Measurements from ENCODE around the gene MAP4K1.

MAP4K1 gene

GRCh38 chr19:38597075-38597474, 20.7 kb downstream of the MAP4K1 start:
- H3K9me3 ChIP-seq (ENCODE audit: control insufficient read depth, insufficient read depth, low read depth, low read length): no peaks in the 10 kb centered on the region
- H3K4me3 ChIP-seq (ENCODE audit: low read depth, low read length): no peak overlapping the region
- no peak overlapping the region for H3K27ac ChIP-seq (ENCODE audit: extremely low read depth, low read depth, low read length)
- ChIA-PET CTCF (interaction anchor here (0.7 to 2.7 kb wide), 5 partner anchors 37 to 569 kb away, joined by 3 to 11 read pairs (median 4); no protein-coding TSS in a partner anchor), POLR2A (interaction anchor here (1.3 to 5.5 kb wide), 7 partner anchors 10 to 209 kb away, joined by 6 to 84 read pairs (median 8); partner anchors contain the start of genes ACTN4, EIF3K and GGN)
- TF ChIP-seq EGR2 (tag by site-specific recombination; IDR thresholded peaks at IDR 0.05; ENCODE audit: low read depth) (peak; percentile 94), ZFHX2 (tag by site-specific recombination; conservative IDR thresholded peaks at IDR 0.05) (peak; percentile 94), ZNF169 (tag by site-specific recombination; IDR thresholded peaks at IDR 0.05) (0 out of 2 replicates have a peak, but pooled peaks have one; percentile 29), ZNF121 (tag by site-specific recombination; IDR thresholded peaks at IDR 0.05) (no peak), ZNF324 (tag by site-specific recombination; IDR thresholded peaks at IDR 0.05) (no peak), HIC1 (tag by site-specific recombination; IDR thresholded peaks at IDR 0.05) (peak; percentile 37), ZBTB7A (tag by site-specific recombination; IDR thresholded peaks at IDR 0.05; ENCODE audit: low read depth) (no peak)
- peaks cover 12% of the 10 kb centered on the region for H3K4me1 ChIP-seq (ENCODE audit: control insufficient read depth, insufficient read depth, low read length)
- H3K36me3 ChIP-seq (ENCODE audit: control insufficient read depth in 2 of 2, insufficient read depth in 1 of 2, low read length in 2 of 2): no peaks in the 10 kb centered on the region; a peak in 1 of 3 replicates

DNA sequence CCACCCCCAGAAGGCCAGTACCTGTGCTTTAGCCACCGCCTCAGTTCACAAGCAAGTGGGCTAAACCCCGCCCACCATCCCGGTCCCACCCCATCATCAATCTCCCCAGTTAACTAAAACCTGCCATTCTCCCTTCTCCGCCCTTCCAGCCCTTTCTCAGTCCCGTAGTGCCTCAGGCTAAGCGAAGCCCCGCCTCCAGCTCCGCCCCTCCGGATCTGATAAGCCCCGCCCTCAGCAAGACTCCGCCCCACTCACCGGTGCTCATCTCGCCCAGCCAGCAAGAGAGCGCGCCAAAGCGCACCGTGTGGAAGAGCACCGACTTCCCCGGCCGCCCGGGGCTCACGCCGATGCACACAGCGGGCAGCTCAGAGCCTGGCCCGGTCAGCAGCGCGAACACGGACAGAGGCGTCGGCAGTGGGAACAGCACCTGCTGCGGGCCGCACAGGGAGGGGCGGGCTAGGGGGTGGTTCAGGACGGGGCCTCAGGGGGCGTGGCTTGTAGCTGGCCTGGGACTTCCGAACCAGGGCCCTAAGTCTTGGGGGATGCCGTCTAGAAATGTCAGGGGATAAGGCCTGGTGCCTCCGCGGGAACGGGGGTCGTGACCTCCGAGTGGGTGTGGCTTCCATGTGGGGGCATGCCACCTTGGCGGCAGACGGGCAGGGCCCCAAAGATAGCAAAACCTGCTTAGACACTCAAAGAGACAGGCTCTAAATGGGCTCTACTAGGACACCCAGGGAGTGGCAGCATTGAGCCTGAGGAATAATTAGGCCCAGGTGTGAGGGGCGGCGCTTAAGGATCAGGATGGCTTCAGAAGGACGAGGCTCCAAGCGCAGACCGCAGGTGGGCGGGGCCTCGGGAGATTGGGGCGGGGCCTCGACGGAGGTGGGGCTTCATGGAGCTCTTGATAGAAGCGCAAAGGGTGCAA, 21.4 kb downstream of the MAP4K1 start:
- peak overlapping the region; percentile 49; the same call in 1 of the 2 replicates for H3K27ac ChIP-seq (ENCODE audit: extremely low read depth, low read depth, low read length)
- H3K4me3 ChIP-seq (ENCODE audit: low read depth, low read length): peak overlapping the region; percentile 42
- peaks cover 12% of the 10 kb centered on the region for H3K4me1 ChIP-seq (ENCODE audit: control insufficient read depth, insufficient read depth, low read length)
- ChIA-PET POLR2A (interaction anchor here (0.5 to 5.5 kb wide), 23 partner anchors 9 to 840 kb away, joined by 3 to 84 read pairs (median 6); partner anchors contain the start of genes ACTN4, EIF3K, GGN and PSMD8), CTCF (interaction anchor here (0.5 to 2.7 kb wide), 13 partner anchors 10 to 570 kb away, joined by 3 to 11 read pairs (median 3); no protein-coding TSS in a partner anchor)
- H3K36me3 ChIP-seq (ENCODE audit: control insufficient read depth in 2 of 2, insufficient read depth in 1 of 2, low read length in 2 of 2): peaks cover 0 to 1% of the 10 kb centered on the region in 2 experiments; a peak in 1 of 3 replicates
- no peaks in the 10 kb centered on the region for H3K9me3 ChIP-seq (ENCODE audit: control insufficient read depth, insufficient read depth, low read depth, low read length)
- no peak for TF ChIP-seq ZFP41 (tag by site-specific recombination; IDR thresholded peaks at IDR 0.05; ENCODE audit: borderline replicate concordance)
- TF ChIP-seq REPIN1 (tag by site-specific recombination; IDR thresholded peaks at IDR 0.05; ENCODE audit: low read depth): no peak
- TF ChIP-seq ZNF658 (tag by site-specific recombination; IDR thresholded peaks at IDR 0.05): no peak
- peak; percentile 12; the same call in 1 of the 2 replicates for TF ChIP-seq ZNF623 (tag by site-specific recombination; IDR thresholded peaks at IDR 0.05)
- TF ChIP-seq, protein P1, sequence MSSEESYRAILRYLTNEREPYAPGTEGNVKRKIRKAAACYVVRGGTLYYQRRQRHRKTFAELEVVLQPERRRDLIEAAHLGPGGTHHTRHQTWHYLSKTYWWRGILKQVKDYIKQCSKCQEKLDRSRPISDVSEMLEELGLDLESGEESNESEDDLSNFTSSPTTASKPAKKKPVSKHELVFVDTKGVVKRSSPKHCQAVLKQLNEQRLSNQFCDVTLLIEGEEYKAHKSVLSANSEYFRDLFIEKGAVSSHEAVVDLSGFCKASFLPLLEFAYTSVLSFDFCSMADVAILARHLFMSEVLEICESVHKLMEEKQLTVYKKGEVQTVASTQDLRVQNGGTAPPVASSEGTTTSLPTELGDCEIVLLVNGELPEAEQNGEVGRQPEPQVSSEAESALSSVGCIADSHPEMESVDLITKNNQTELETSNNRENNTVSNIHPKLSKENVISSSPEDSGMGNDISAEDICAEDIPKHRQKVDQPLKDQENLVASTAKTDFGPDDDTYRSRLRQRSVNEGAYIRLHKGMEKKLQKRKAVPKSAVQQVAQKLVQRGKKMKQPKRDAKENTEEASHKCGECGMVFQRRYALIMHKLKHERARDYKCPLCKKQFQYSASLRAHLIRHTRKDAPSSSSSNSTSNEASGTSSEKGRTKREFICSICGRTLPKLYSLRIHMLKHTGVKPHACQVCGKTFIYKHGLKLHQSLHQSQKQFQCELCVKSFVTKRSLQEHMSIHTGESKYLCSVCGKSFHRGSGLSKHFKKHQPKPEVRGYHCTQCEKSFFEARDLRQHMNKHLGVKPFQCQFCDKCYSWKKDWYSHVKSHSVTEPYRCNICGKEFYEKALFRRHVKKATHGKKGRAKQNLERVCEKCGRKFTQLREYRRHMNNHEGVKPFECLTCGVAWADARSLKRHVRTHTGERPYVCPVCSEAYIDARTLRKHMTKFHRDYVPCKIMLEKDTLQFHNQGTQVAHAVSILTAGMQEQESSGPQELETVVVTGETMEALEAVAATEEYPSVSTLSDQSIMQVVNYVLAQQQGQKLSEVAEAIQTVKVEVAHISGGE (tag by site-specific recombination; conservative IDR thresholded peaks at IDR 0.05; ENCODE audit: low read depth): no peak
- no peak for TF ChIP-seq TSHZ1 (tag by site-specific recombination; IDR thresholded peaks at IDR 0.05; ENCODE audit: borderline replicate concordance)
- no peak for TF ChIP-seq ZNF544 (tag by site-specific recombination; IDR thresholded peaks at IDR 0.05)
- no peak for TF ChIP-seq ZNF433 (tag by site-specific recombination; IDR thresholded peaks at IDR 0.05; ENCODE audit: low read depth)
- TF ChIP-seq, protein P2, sequence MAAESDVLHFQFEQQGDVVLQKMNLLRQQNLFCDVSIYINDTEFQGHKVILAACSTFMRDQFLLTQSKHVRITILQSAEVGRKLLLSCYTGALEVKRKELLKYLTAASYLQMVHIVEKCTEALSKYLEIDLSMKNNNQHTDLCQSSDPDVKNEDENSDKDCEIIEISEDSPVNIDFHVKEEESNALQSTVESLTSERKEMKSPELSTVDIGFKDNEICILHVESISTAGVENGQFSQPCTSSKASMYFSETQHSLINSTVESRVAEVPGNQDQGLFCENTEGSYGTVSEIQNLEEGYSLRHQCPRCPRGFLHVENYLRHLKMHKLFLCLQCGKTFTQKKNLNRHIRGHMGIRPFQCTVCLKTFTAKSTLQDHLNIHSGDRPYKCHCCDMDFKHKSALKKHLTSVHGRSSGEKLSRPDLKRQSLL (tag by site-specific recombination; IDR thresholded peaks at IDR 0.05): no peak
- TF ChIP-seq KLF1 (tag by site-specific recombination; IDR thresholded peaks at IDR 0.05): peak; percentile 99
- no peak for TF ChIP-seq ZNF311 (tag by site-specific recombination; IDR thresholded peaks at IDR 0.05; ENCODE audit: borderline replicate concordance)
- TF ChIP-seq HOXD13 (CRISPR knock-in tag; IDR thresholded peaks at IDR 0.05; ENCODE audit: borderline replicate concordance): no peak
- no peak for TF ChIP-seq ZNF624 (tag by site-specific recombination; IDR thresholded peaks at IDR 0.05)
- TF ChIP-seq ZNF10 (tag by site-specific recombination; IDR thresholded peaks at IDR 0.05): peak; percentile 98
- TF ChIP-seq ZNF350 (tag by site-specific recombination; IDR thresholded peaks at IDR 0.05): no peak
- TF ChIP-seq ZNF585B (tag by site-specific recombination; IDR thresholded peaks at IDR 0.05): no peak
